Cardiac muscle cell (in vitro differentiated cells and primary cell): ENCODE results near the gene SUSD1. TPM values are rescaled to one million over a fixed set of nuclear protein-coding genes. Genes with fewer than 3 reads are reported as not detected.

ENCODE experiments used
- DNase-seq, 2 donors: peaks; one replicate each; pipeline versions ENCODE4 v3.0.0 to v3.0.0-alpha.2; 2010 to 2017; ENCODE audit warnings: low read depth in 1 of 2, low spot score in 1 of 2
- H3K27ac ChIP-seq: fragments of 200-600 bp; sonication (generic); 2 replicates; pipeline ENCODE4 v1.5.1; 2016
- H3K27me3 ChIP-seq: fragments of 200-600 bp; sonication (generic); 2 replicates; pipeline ENCODE4 v1.6.0; 2016; ENCODE audit warnings: control low read depth
- H3K36me3 ChIP-seq: fragments of 200-600 bp; sonication (generic); 2 replicates; pipeline ENCODE4 v1.5.1; 2016; ENCODE audit warnings: control low read depth
- H3K4me1 ChIP-seq: fragments of 200-600 bp; sonication (generic); 2 replicates; pipeline ENCODE4 v1.8.1; 2017; ENCODE audit warnings: low read depth, mild to moderate bottlenecking, mixed run types
- H3K4me3 ChIP-seq: fragments of 200-600 bp; sonication (generic); 2 replicates; pipeline ENCODE4 v1.5.1; 2016; ENCODE audit warnings: mild to moderate bottlenecking
- H3K9me3 ChIP-seq: fragments of 200-600 bp; sonication (generic); 2 replicates; pipeline ENCODE4 v1.5.1; 2017; ENCODE audit warnings: low read depth, mild to moderate bottlenecking, control low read depth
- polyA plus RNA-seq: library from polyadenylated mRNA; unstranded; fragments of >200 nt; fragmentation: Nextera tagmentation; extraction: Ambion mirVana; gene quantifications from 2 replicates; pipeline ENCODE4 v1.2.1, GENCODE V29; 2016
- total RNA-seq: library from RNA; depleted of rRNA; stranded (reverse); fragments of >200 nt; gene quantifications from 2 replicates; pipeline ENCODE4 v1.2.3, GENCODE V29; 2016
- TF ChIP-seq, protein P1 (sequence below): IDR thresholded peaks from 2 replicates; pipeline ENCODE4 v1.5.1; 2012; ENCODE audit warnings: low read depth, mild to moderate bottlenecking, low read length

The SUSD1 gene
- total and polyA plus RNA-seq, 2 experiments from 2014 or later: 9.7 to 15.2 TPM

- peaks cover 9% of the 10 kb centered on the region for H3K4me1 ChIP-seq
- H3K9me3 ChIP-seq: no peaks in the 10 kb centered on the region
- H3K27me3 ChIP-seq: no peaks in the 10 kb centered on the region
- TF ChIP-seq, protein P1, sequence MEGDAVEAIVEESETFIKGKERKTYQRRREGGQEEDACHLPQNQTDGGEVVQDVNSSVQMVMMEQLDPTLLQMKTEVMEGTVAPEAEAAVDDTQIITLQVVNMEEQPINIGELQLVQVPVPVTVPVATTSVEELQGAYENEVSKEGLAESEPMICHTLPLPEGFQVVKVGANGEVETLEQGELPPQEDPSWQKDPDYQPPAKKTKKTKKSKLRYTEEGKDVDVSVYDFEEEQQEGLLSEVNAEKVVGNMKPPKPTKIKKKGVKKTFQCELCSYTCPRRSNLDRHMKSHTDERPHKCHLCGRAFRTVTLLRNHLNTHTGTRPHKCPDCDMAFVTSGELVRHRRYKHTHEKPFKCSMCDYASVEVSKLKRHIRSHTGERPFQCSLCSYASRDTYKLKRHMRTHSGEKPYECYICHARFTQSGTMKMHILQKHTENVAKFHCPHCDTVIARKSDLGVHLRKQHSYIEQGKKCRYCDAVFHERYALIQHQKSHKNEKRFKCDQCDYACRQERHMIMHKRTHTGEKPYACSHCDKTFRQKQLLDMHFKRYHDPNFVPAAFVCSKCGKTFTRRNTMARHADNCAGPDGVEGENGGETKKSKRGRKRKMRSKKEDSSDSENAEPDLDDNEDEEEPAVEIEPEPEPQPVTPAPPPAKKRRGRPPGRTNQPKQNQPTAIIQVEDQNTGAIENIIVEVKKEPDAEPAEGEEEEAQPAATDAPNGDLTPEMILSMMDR: no peak
- no peak overlapping the region for H3K27ac ChIP-seq
- DNase-seq: peak in 1 of 2 donors; percentile 33
- no peak overlapping the region for H3K4me3 ChIP-seq
- no peaks in the 10 kb centered on the region for H3K36me3 ChIP-seq
Observed at GRCh38 chr9:112069318-112070169, 105.6 kb downstream of the SUSD1 start.

DNA sequence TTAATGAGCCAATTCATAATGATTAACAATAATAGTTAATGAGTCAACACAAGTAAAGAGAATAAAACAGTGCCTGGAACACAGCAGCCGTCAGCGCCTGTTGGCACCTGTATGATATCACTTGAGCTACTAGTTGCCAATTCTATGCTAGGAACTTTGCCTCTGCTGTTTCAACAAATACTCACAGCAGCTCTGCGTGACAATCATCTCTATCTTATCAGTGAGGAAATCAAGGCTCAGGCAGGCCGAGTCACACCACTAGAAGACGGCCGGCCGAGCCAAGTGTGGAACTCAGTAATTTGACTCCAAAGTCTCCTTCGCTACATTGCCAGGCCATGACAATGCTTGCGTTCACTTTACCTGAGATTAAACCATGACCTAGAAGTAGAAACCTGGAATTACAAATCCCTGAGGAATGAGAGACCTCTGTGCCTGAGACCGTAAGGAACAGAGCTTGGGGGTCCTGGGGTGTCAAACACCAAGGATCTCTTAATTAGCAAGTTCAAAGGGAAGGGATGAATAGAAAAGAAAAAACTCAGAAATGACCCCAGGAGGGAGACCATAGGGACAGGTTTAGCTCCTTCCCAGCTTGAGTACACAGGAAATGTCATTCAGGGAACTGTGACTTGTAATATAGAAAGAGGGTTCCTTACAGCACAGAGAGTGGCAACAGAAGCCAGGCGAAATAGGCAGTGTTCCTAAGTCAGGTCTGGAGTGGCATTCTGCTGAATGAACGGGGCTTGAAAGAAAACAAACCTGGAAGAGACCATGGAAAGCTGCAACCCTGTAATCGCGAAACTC is 109.1 kb downstream of the SUSD1 start:
- H3K36me3 ChIP-seq: peaks cover 3% of the 10 kb centered on the region
- no peaks in the 10 kb centered on the region for H3K9me3 ChIP-seq
- TF ChIP-seq, protein P1: no peak
- peak overlapping the region; percentile 17 for H3K27ac ChIP-seq
- peaks cover 9% of the 10 kb centered on the region for H3K4me1 ChIP-seq
- H3K27me3 ChIP-seq: no peaks in the 10 kb centered on the region
- peak in 1 of 2 donors; percentile 11 for DNase-seq
- H3K4me3 ChIP-seq: no peak overlapping the region

- Histone ChIP-seq H3K36me3 (peaks cover 3% of the 10 kb centered on the region), H3K9me3 (no peaks in the 10 kb centered on the region), H3K27ac (no peak overlapping the region), H3K27me3 (no peaks in the 10 kb centered on the region), H3K4me1 (peaks cover 9% of the 10 kb centered on the region), H3K4me3 (no peak overlapping the region)
- no peak for DNase-seq
- TF ChIP-seq, protein P1: no peak
Observed at GRCh38 chr9:112064871-112065270, 110.2 kb downstream of the SUSD1 start.

DNA sequence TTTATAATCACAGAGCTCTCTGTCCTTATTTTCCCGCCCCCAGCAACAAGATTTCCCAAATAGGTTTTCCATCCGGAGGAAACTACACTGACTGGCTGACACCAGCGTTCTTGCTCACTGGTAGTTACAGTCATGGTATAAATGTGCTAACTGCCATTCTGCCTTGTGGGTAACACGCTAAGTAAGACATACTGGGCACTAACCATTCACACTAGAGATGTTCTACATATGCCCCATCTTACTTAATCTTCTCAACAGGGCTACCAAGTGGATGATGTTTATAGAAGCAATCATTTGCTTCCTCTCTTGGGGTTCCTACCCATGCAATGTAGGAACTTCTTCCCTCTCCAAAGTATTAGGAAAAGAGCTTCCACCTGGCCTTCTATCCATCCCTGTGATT is 111.5 kb downstream of the SUSD1 start:
- Histone ChIP-seq H3K36me3 (peaks cover 3% of the 10 kb centered on the region), H3K27me3 (no peaks in the 10 kb centered on the region)
- no peak for DNase-seq

DNA sequence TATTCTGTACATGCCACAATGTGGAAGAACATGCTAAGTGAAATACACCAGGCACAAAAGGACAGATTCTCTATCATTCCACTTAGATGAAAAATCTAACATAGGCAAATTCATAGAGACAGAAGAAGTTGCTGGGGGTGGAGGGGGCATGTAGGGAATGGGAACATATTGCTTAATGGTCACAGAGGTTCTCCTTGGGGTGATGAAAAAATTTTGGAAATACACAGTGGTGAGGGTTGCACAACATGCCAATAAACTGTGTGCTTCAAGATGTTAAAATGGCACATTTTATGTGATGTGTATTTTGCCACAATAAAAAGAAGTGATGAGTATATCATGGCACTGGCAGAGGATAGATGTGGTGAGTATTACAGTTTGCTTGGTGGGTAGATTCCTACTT is 111.9 kb downstream of the SUSD1 start:
- Histone ChIP-seq H3K4me3 (no peak overlapping the region), H3K36me3 (peaks cover 3% of the 10 kb centered on the region), H3K27ac (no peak overlapping the region), H3K4me1 (peaks cover 9% of the 10 kb centered on the region), H3K27me3 (no peaks in the 10 kb centered on the region), H3K9me3 (no peaks in the 10 kb centered on the region)
- DNase-seq: no peak
- TF ChIP-seq, protein P1: no peak

More for the DNA sequence above, 111.5 kb downstream of the SUSD1 start:
- no peak overlapping the region for H3K27ac ChIP-seq
- H3K4me1 ChIP-seq: peaks cover 9% of the 10 kb centered on the region
- TF ChIP-seq, protein P1: no peak
- no peak overlapping the region for H3K4me3 ChIP-seq
- no peaks in the 10 kb centered on the region for H3K9me3 ChIP-seq
